IMR-90 (cell line): ENCODE results near the gene A3GALT2. TPM values are rescaled to one million over a fixed set of nuclear protein-coding genes. Genes with fewer than 3 reads are reported as not detected.

Source experiments
- ATAC-seq: fragments of 200-7000 bp; cut with Tn5 transposase; 2 replicates; pipeline ENCODE4 v1.9.1; 2020; ENCODE audit warnings: low read depth, mild to moderate bottlenecking, moderate library complexity
- Bru-seq: library from RNA; stranded (reverse); fragments of 400-500 nt; gene quantifications from one replicate; lab custom pipeline; 2021; lab: Mats Ljungman, UMichigan
- BruChase-seq, 2 experiments: library from RNA; stranded (reverse); fragments of 400-500 nt; gene quantifications; one replicate each; lab custom pipeline; 2021; lab: Mats Ljungman, UMichigan
- BruUV-seq: library from RNA; stranded (reverse); fragments of 400-500 nt; replicated peaks from 2 replicates; lab custom pipeline; 2021; lab: Mats Ljungman, UMichigan
- CTCF ChIA-PET: fragments of 300-600 bp; formaldehyde crosslinking; extraction: SDS; loops from one replicate; lab custom pipeline; 2021; ENCODE audit warnings: antibody characterized with exemption; lab: Yijun Ruan, JAX
- POLR2A ChIA-PET: fragments of 300-600 bp; sonication (Branson Sonifier 250); formaldehyde crosslinking; loops from one replicate; lab custom pipeline; 2022; ENCODE audit warnings: antibody characterized with exemption; ENCODE audit not compliant: unreplicated experiment; lab: Charles Lee
- DNase-seq: peaks from one replicate; pipeline ENCODE4 v3.0.0; 2013
- H2AFZ ChIP-seq: replicated peaks from 2 replicates; pipeline ENCODE3; 2013; ENCODE audit warnings: low read length, mild to moderate bottlenecking; ENCODE audit not compliant: poor library complexity
- H2AK5ac ChIP-seq: 2 replicates; pipeline ENCODE4 v1.6.1; 2013; ENCODE audit warnings: low read depth, low read length, inconsistent platforms
- H2AK9ac ChIP-seq: replicated peaks from 2 replicates; pipeline ENCODE3; 2013; ENCODE audit warnings: mild to moderate bottlenecking, low read depth, low read length, moderate library complexity; ENCODE audit not compliant: poor library complexity
- H2BK120ac ChIP-seq: 2 replicates; pipeline ENCODE4 v1.6.1; 2013; ENCODE audit warnings: low read depth, low read length, inconsistent platforms
- H2BK15ac ChIP-seq: 3 replicates; pipeline ENCODE4 v1.6.1; 2013; ENCODE audit warnings: low read depth, low read length, inconsistent platforms
- H2BK20ac ChIP-seq: 2 replicates; pipeline ENCODE4 v1.6.1; 2013; ENCODE audit warnings: low read depth, mild to moderate bottlenecking, inconsistent platforms, low read length, moderate library complexity
- H2BK5ac ChIP-seq: 2 replicates; pipeline ENCODE4 v1.6.1; 2013; ENCODE audit warnings: mild to moderate bottlenecking, low read depth, low read length, inconsistent platforms; ENCODE audit not compliant: poor library complexity, severe bottlenecking
- H3K14ac ChIP-seq: replicated peaks from 2 replicates; pipeline ENCODE4 v1.6.1; 2013; ENCODE audit warnings: low read depth, low read length, inconsistent platforms
- H3K18ac ChIP-seq: 2 replicates; pipeline ENCODE4 v1.6.1; 2013; ENCODE audit warnings: low read depth, low read length, control low read depth
- H3K23ac ChIP-seq: 2 replicates; pipeline ENCODE4 v1.6.1; 2013; ENCODE audit warnings: low read depth, low read length, inconsistent platforms
- H3K27ac ChIP-seq: 2 replicates; pipeline ENCODE4 v1.5.1; 2013; ENCODE audit warnings: mild to moderate bottlenecking, control low read depth, low read length; ENCODE audit not compliant: insufficient read depth
- H3K27me3 ChIP-seq: 2 replicates; pipeline ENCODE4 v1.6.1; 2013; ENCODE audit warnings: low read length; ENCODE audit not compliant: control insufficient read depth, insufficient read depth
- H3K36me3 ChIP-seq: 2 replicates; pipeline ENCODE4 v1.6.1; 2013; ENCODE audit warnings: low read length, mixed read lengths; ENCODE audit not compliant: control insufficient read depth, insufficient read depth
- H3K4ac ChIP-seq: 2 replicates; pipeline ENCODE4 v1.6.1; 2013; ENCODE audit warnings: low read depth, low read length, inconsistent platforms
- H3K4me1 ChIP-seq: 2 replicates; pipeline ENCODE4 v1.6.1; 2013; ENCODE audit warnings: low read length, mixed read lengths; ENCODE audit not compliant: control insufficient read depth, insufficient read depth
- H3K4me2 ChIP-seq: 2 replicates; pipeline ENCODE4 v1.6.1; 2013; ENCODE audit warnings: low read depth, mild to moderate bottlenecking, control low read depth, low read length, moderate library complexity
- H3K4me3 ChIP-seq: 2 replicates; pipeline ENCODE4 v1.5.1; 2013; ENCODE audit warnings: low read depth, mild to moderate bottlenecking, control low read depth, low read length, moderate library complexity; ENCODE audit not compliant: insufficient read depth
- H3K56ac ChIP-seq: 2 replicates; pipeline ENCODE4 v1.6.1; 2013; ENCODE audit warnings: low read length, inconsistent platforms; ENCODE audit not compliant: insufficient read depth; ENCODE audit errors: extremely low read depth
- H3K79me1 ChIP-seq, 2 experiments: 2 replicates each; pipeline ENCODE4 v1.6.1; 2013; ENCODE audit warnings: low read length in 2 of 2, inconsistent platforms in 1 of 2, low read depth in 1 of 2
- H3K9ac ChIP-seq: 2 replicates; pipeline ENCODE4 v1.6.1; 2013; ENCODE audit warnings: low read depth, low read length, control low read depth
- H3K9me1 ChIP-seq: 2 replicates; pipeline ENCODE4 v1.6.1; 2013; ENCODE audit warnings: low read length, inconsistent platforms; ENCODE audit not compliant: insufficient read depth
- H3K9me3 ChIP-seq: 2 replicates; pipeline ENCODE4 v1.6.1; 2013; ENCODE audit warnings: low read length; ENCODE audit not compliant: control insufficient read depth, insufficient read depth
- H4K20me1 ChIP-seq: 2 replicates; pipeline ENCODE4 v1.6.1; 2013; ENCODE audit warnings: low read length, inconsistent platforms; ENCODE audit not compliant: insufficient read depth
- H4K5ac ChIP-seq: 2 replicates; pipeline ENCODE4 v1.6.1; 2013; ENCODE audit warnings: mild to moderate bottlenecking, low read depth, low read length, control low read depth
- H4K8ac ChIP-seq, 2 experiments: 2 replicates each; pipeline ENCODE4 v1.6.1; 2013; ENCODE audit warnings: low read depth in 2 of 2, low read length in 2 of 2, control low read depth in 1 of 2, inconsistent platforms in 1 of 2
- H4K91ac ChIP-seq: 2 replicates; pipeline ENCODE4 v1.6.1; 2013; ENCODE audit warnings: low read depth, low read length, inconsistent platforms; ENCODE audit not compliant: insufficient read depth
- ELK1 ChIP-seq: fragments of 150-350 bp; IDR thresholded peaks from 2 replicates; pipeline ENCODE4 v1.6.1; 2016; ENCODE audit warnings: low read depth, mild to moderate bottlenecking, low read length, moderate library complexity, borderline replicate concordance
- FOS ChIP-seq: fragments of 150-350 bp; IDR thresholded peaks from 2 replicates; pipeline ENCODE4 v1.6.1; 2016; ENCODE audit warnings: low read depth, low read length
- MAFK ChIP-seq: IDR thresholded peaks from 2 replicates; pipeline ENCODE4 v1.6.1; 2012; ENCODE audit warnings: low read depth, low read length, improper control_type of control experiment
- MAZ ChIP-seq: IDR thresholded peaks from 2 replicates; pipeline ENCODE4 v1.6.1; 2012; ENCODE audit warnings: low read depth, mild to moderate bottlenecking, low read length, improper control_type of control experiment, moderate library complexity, borderline replicate concordance
- MXI1 ChIP-seq: IDR thresholded peaks from 2 replicates; pipeline ENCODE4 v1.6.1; 2012; ENCODE audit warnings: low read depth, mild to moderate bottlenecking, low read length, moderate library complexity, borderline replicate concordance
- NFE2L2 ChIP-seq: fragments of 150-350 bp; IDR thresholded peaks from 2 replicates; pipeline ENCODE4 v1.6.1; 2016; ENCODE audit warnings: low read depth, mild to moderate bottlenecking, low read length
- POLR2A ChIP-seq: IDR thresholded peaks from 2 replicates; pipeline ENCODE4 v1.6.1; 2012; ENCODE audit warnings: mild to moderate bottlenecking, low read depth, low read length
- RCOR1 ChIP-seq: IDR thresholded peaks from 2 replicates; pipeline ENCODE4 v1.6.1; 2012; ENCODE audit warnings: mild to moderate bottlenecking, low read length, improper control_type of control experiment; ENCODE audit not compliant: insufficient replicate concordance
- SMC3 ChIP-seq: fragments of 150-350 bp; IDR thresholded peaks from 2 replicates; pipeline ENCODE4 v1.6.1; 2016; ENCODE audit warnings: low read depth, mild to moderate bottlenecking, antibody characterized with exemption, low read length, moderate library complexity
- WGBS, 2 experiments: methylation state at CpG; one replicate each; pipeline versions ENCODE4 v1.1.5 to v1.1.7; 2013; ENCODE audit warnings: missing lambda C conversion rate in 2 of 2; ENCODE audit not compliant: insufficient read length in 1 of 2; ENCODE audit errors: extremely low coverage in 2 of 2; 5-methylcytosine and 5-hydroxymethylcytosine counted together
- dilution Hi-C: fragments of 300-500 bp; cut with HindIII; formaldehyde crosslinking; loops from one replicate; pipeline ENCODE4 v1.14.3; 2018; ENCODE audit warnings: low sequenced_read_pairs; ENCODE audit not compliant: unreplicated experiment
- in situ Hi-C: fragments of 300-500 bp; cut with MboI; formaldehyde crosslinking; loops from 3 replicates; pipeline ENCODE4 v1.14.3; 2019; ENCODE audit warnings: low sequenced_read_pairs, inconsistent platforms, mixed read lengths
- intact Hi-C: fragments of 100-400 bp; cut with micrococcal nuclease; formaldehyde crosslinking; loops from 2 replicates; pipeline ENCODE4 v1.10.0; 2022
- long read RNA-seq: library from polyadenylated mRNA; unstranded; transcript quantifications from one replicate; pipeline ENCODE4 v2.0.0, GENCODE V29; 2021; ENCODE audit not compliant: unreplicated experiment
- polyA plus RNA-seq, 3 experiments: library from polyadenylated mRNA; depleted of rRNA; stranded (reverse); fragments of >200 nt; gene quantifications; 2 replicates each; pipeline ENCODE4 v1.2.3, GENCODE V29; 2012; ENCODE audit warnings: low replicate concordance in 1 of 3
- total RNA-seq: library from RNA; depleted of rRNA; stranded (reverse); fragments of >200 nt; gene quantifications from 2 replicates; pipeline ENCODE4 v1.2.3, GENCODE V29; 2012; rRNA removed
- TF ChIP-seq, protein P1 (sequence below): fragments of 150-350 bp; IDR thresholded peaks from 2 replicates; pipeline ENCODE4 v1.6.1; 2017; ENCODE audit warnings: mild to moderate bottlenecking, antibody characterized with exemption, low read length, low read depth

A3GALT2 gene
- total RNA-seq = not detected in 2 replicates
- polyA plus RNA-seq (2012; rRNA removed) = not detected in 2 replicates
- not detected in 2 replicates for polyA plus RNA-seq (2012; cell fraction: cytosol; rRNA removed)
- 0.23 and 1.2 TPM in 2 replicates for polyA plus RNA-seq (2012; cell fraction: nucleus; rRNA removed; ENCODE audit: low replicate concordance)
- percentile 56 among the genes with signal in this experiment for Bru-seq, nascent RNA
- BruChase-seq, experiment 1, labeled RNA remaining after a 6-hour chase = percentile 40 among the genes with signal in this experiment
- percentile 40 among the genes with signal in this experiment for BruChase-seq, experiment 2, labeled RNA remaining after a 2-hour chase
- long read RNA-seq, partial matches to known transcripts = 0 of 1 reads
- long read RNA-seq, other reads (novel, unspliced or antisense) = 1 of 1 reads

- Histone ChIP-seq H3K4me1 (peaks cover 9% of the 10 kb centered on the region), H3K79me1 (peaks cover 11 to 27% of the 10 kb centered on the region in 2 experiments; a peak in 3 of 4 replicates), H3K18ac (no peak within 1 kb of the TSS), H4K5ac (no peak within 1 kb of the TSS), H3K9me1 (peaks cover 14% of the 10 kb centered on the region; the same call in 1 of the 2 replicates), H2BK120ac (no peak within 1 kb of the TSS), H3K27ac (no peak within 1 kb of the TSS), H2BK5ac (no peak within 1 kb of the TSS), H2AK5ac (no peak within 1 kb of the TSS), H3K4me3 (no peak within 1 kb of the TSS), H3K14ac (no peak within 1 kb of the TSS), H3K23ac (no peak within 1 kb of the TSS), H3K4me2 (no peak within 1 kb of the TSS), H3K9ac (no peak within 1 kb of the TSS), H2AK9ac (no peak within 1 kb of the TSS), H4K8ac (no peak within 1 kb of the TSS), H3K56ac (no peak within 1 kb of the TSS), H2BK15ac (no peak within 1 kb of the TSS), H3K9me3 (no peaks in the 10 kb centered on the region), H4K91ac (no peak within 1 kb of the TSS), H3K27me3 (no peaks in the 10 kb centered on the region), H3K4ac (no peak within 1 kb of the TSS), H2AFZ (peak within 1 kb of the TSS; percentile 25), H3K36me3 (peaks cover 39% of the 10 kb centered on the region), H2BK20ac (no peak within 1 kb of the TSS), H4K20me1 (peaks cover 41% of the 10 kb centered on the region)
- ChIA-PET POLR2A (interaction anchor here (0.6 kb wide), 1 partner anchor 15 kb away, joined by 4 read pairs; no protein-coding TSS in a partner anchor), CTCF (interaction anchor here (0.8 to 1.1 kb wide), 3 partner anchors 19 to 138 kb away, joined by 3 to 4 read pairs (median 3); no protein-coding TSS in a partner anchor)
- ATAC-seq = no peak
- intact Hi-C loops (no loop called here), dilution Hi-C loops (no loop called here), in situ Hi-C loops (no loop called here)
- WGBS, 2 experiments = 93% methylated on average over 3 of the region's 8 CpGs; no CpG with 5 or more reads in 1 of the 2 experiments
- BruUV-seq = no TSS peak
- DNase-seq = no peak
- TF ChIP-seq MXI1 (no peak), RCOR1 (no peak), FOS (no peak), POLR2A (no peak), MAZ (no peak), SMC3 (no peak), ELK1 (no peak), NFE2L2 (no peak), MAFK (no peak)
- TF ChIP-seq, protein P1, sequence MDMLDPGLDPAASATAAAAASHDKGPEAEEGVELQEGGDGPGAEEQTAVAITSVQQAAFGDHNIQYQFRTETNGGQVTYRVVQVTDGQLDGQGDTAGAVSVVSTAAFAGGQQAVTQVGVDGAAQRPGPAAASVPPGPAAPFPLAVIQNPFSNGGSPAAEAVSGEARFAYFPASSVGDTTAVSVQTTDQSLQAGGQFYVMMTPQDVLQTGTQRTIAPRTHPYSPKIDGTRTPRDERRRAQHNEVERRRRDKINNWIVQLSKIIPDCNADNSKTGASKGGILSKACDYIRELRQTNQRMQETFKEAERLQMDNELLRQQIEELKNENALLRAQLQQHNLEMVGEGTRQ = no peak
These were observed at the start of gene A3GALT2 for GRCh38 chr1:33320619-33321165. Gene A3GALT2, minus strand, starts transcription at chr1:33321098. Its CDS starts 0 bp downstream, at chr1:33321098.
